HG02610 (cell line): ENCODE results near the gene ZNF22.

Experiments used
- ATAC-seq: cut with Tn5 transposase; IDR thresholded peaks from one replicate; pipeline ENCODE4 v1.9.1; 2021; ENCODE audit warnings: mild to moderate bottlenecking, moderate library complexity; ENCODE audit not compliant: unreplicated experiment

The ZNF22 gene

DNA sequence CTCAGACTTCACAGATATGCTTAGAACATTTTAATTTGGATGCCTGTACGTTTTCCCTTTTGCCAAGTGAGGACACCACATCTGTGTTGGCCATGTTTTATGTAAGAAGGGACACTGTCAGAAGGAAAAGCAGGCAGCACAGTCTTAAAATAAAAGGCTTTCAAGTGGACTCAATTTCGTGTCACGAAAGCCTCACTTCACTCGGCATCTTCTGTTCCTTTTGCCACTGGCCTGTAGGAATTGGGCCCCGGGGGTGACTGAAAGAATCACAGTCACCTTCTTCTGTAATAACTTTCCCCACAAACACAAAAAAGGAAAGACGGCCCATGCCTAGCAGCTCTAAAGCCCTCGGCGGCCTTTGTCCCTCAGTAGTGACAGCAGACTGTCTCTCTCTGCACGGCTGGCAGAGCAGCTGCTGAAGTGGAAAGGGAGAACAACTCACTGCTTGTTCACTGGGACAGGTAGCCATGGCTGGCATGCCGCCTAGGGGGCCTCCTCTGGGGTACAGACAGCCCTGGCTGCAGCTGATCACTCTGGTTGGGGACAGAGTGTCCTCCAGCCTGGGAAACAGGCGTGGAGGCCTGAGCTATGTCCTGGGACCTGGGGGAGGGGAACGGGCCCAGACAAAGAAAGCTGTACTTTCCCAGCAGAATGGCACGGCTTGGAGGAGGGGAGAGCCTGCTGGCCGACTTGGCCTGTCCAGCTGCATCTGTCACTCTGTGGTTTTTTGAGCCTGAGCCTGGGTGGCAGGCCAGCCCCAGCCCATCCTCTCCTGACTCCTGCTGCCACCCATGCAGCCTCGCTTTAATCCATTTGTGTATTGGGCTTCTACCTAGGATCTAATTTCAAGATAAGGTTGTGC lies 36.7 kb upstream of the ZNF22 start:
- no peak for ATAC-seq

- ATAC-seq: no peak
Observed at GRCh38 chr10:44965104-44965503, 35.6 kb upstream of the ZNF22 start.

GRCh38 chr10:44965651-44966097 lies 35.0 kb upstream of the ZNF22 start:
- ATAC-seq: peak; percentile 56

- peak; percentile 35 for ATAC-seq
Observed at GRCh38 chr10:44966129-44966815, 34.5 kb upstream of the ZNF22 start.

- no peak for ATAC-seq
Observed at GRCh38 chr10:44966816-44967509, 33.8 kb upstream of the ZNF22 start.

- no peak for ATAC-seq
Observed at GRCh38 chr10:44967616-44968015, 33.1 kb upstream of the ZNF22 start.

- peak; percentile 27 for ATAC-seq
Observed at GRCh38 chr10:44968091-44968490, 32.6 kb upstream of the ZNF22 start.

DNA sequence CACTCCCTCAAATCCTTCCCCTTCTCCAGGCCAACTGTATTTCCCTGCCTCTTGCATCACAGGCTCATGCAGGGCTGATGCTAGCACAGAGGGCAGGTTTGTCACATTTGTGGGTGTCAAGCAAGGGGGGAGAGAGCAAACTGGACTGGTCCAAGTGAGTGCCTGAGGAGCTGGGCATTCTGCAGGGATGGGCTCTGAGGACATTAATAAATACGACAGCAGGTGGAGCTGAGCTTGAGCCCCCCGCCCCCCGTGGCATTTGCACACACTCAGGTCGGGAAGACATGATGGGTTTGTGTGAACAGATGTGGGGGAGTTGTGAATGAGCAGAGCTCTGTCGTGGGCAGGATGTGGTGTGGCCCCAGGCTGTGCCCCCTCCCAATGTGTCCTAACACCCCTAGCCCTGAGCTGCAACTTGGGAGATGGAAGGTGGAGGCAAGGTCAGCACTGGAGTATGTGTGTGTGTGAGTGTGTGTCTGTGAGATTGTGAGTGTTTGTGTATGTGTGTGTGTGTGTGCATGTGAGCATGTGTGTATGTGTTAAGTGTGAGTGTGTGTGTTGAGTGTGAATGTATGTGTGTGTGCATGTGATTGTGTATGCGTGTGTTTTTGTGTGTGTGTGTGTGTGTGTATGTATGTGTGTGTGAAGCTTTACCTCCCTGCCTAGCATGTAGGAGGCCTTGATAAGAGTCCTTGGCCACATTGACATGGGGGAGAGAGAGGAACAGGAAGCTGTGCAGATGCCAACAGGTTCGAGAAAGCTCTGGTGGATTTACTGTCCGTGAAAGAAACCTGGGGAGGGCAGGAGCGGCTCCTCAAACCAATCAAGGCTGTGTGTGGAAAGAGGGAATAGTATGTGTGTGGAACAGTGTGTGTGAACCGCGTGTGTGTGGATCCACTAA lies 32.0 kb upstream of the ZNF22 start:
- ATAC-seq: no peak

DNA sequence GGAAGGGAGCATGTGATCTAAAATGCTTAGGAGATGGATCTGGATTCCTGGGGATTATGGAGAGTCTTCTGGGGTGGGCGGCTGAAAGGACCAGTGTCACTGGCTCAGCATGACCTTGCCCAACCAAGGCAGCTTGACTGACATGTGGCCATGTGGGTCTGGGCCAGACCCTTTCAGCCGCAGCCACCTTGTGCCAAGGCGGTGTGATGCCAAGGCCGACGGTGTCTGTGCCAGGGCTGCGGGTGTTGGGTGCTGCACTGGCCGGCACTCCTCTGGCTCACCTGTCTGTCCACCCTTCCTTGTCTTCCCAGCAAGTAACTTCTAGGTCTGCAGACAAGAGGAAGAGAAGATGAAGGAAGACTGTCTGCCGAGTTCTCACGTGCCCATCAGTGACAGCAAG lies 30.9 kb upstream of the ZNF22 start:
- ATAC-seq: no peak

DNA sequence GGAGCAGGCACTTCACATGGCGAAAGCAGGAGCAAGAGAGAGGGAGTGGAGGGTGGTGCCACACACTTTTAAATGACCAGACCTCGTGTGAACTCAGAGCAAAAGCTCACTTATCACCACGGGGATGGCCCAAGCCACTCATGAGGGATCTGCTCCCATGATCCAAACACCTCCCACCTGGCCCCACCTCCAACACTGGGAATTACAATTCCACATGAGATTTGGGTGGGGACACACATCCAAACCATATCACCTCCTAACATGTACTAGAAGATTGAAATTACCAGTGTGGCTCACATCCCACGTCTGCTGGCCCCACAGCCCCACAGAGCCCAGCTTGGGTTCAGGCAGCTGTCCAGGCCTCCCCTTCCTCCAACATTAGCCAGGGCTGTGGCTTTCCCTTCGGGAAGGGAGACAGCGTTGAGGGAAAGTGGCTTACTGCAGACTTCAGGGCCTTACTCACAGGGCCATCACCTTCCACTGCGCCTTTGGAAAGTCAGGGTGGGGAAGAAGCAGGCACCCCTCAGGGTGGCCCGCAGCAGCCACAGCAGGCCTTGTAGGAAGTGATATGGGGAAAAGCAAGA lies 29.8 kb upstream of the ZNF22 start:
- ATAC-seq: no peak

DNA sequence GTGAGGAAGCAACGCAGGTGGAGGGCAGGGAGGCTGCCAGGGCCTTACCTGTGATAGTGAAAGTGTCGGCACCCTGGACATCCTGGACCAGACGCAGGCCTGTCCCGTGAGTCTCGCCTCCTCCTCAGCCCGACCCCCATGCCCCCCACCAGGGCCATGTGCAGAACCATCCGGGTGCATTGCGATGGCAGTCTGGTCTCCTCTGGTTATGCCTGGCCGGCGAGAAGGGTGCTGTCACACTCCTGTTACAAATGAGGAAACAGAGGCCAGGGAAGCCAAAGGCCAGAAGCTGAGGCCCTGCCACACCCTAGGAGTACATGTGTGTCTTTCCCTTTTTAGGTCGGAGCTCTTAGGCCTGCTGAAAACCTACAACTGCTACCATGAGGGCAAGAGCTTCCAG lies 29.3 kb upstream of the ZNF22 start:
- ATAC-seq: no peak

- no peak for ATAC-seq
Observed at GRCh38 chr10:44971935-44972757, 28.6 kb upstream of the ZNF22 start.

- ATAC-seq: no peak
Observed at GRCh38 chr10:44972874-44973306, 27.8 kb upstream of the ZNF22 start.

GRCh38 chr10:44973323-44974081 lies 27.2 kb upstream of the ZNF22 start:
- peak; percentile 42 for ATAC-seq

- ATAC-seq: no peak
Observed at GRCh38 chr10:44974082-44974627, 26.6 kb upstream of the ZNF22 start.

DNA sequence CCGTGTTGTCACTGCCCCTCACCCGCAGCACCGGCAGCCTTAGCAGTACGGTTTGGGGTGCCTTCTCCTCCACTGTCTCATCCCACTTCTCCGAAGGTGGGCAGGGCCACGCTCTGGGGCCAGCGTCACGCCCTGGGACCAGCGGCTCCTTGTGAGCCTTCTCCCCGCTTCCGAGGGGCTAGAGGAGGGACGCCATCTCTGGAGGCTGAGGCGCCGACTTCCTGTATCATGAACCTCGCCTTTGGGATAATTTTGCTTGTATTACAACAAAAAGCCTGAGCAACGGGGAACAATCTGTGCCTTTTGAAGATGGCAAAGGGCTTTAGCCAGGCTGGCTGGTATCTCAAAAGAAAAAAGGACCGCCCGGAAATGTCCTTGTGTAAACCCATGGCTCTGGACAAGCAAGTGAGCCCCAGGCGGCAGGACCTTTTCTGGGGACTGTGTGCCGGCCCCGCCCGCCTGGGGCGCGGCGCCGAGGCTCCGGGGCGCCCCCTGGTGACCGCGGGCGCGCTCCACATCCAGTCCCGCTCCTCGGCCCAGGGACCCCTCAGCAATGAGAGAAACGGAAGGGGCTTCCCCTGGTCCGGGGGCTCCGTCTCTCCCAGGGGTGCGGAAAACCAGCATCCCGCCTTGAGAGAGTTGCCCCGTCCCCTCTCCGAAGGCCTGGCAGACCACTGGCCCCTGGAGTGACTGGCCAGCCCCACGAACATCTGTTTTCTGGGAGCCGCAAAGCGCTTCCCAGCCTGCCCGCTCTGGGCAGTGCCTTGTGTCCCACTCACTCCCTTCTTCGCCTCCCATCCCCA lies 25.9 kb upstream of the ZNF22 start:
- peak; percentile 51 for ATAC-seq
